ENCODE data around the gene ANKS1B. TPM values are rescaled to one million over a fixed set of nuclear protein-coding genes. Genes with fewer than 3 reads are reported as not detected.

The ANKS1B gene
- total RNA-seq, 1 experiment from 2014 or later = 0.54 TPM

DNA sequence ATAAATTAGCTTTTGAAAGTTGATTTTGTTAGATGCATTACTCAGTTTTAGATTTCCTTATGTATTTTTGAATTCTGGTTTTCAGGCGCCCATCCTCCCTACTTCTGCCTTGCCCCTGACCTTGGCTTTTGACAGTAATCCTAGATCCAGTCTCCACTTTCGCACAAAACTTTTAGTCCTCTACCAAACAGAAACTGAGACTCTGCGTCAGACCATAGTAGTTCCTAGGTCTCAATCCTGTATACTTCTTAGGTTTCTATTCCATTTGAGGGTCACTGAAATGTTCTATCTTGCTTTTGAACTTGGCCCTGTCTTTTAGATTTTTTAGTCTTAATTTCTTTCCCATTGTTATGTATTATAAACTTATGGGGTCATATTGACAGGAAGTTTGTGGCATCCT is 645.1 kb downstream of the ANKS1B start:
- Histone ChIP-seq H4K20me1 (ENCODE audit: insufficient read depth) (no peaks in the 10 kb centered on the region), H3K9me3 (ENCODE audit: control insufficient read depth in 1 of 2, insufficient read depth in 1 of 2, low read depth in 1 of 2, low read length in 2 of 2) (no peaks in the 10 kb centered on the region), H2AFZ (ENCODE audit: low read depth, low read length, poor library complexity, severe bottlenecking) (no peak overlapping the region), H3K27ac (ENCODE audit: low read depth, low read length) (no peak overlapping the region), H3K79me2 (ENCODE audit: insufficient read depth, low read length) (no peaks in the 10 kb centered on the region), H3K4me1 (ENCODE audit: control insufficient read depth in 1 of 2, insufficient read depth in 2 of 2, low read length in 2 of 2) (no peaks in the 10 kb centered on the region), H3K4me2 (ENCODE audit: low read length) (no peak overlapping the region), H3K4me3 (replicated peaks in 1 of 2; ENCODE audit: low read depth in 1 of 2, low read length in 2 of 2) (no peak overlapping the region), H3K9me2 (ENCODE audit: insufficient read depth) (no peaks in the 10 kb centered on the region), H3K27me3 (ENCODE audit: insufficient read depth, low read length) (no peaks in the 10 kb centered on the region), H3K36me3 (ENCODE audit: control insufficient read depth in 1 of 2, insufficient read depth in 2 of 2, low read length in 2 of 2) (no peaks in the 10 kb centered on the region), H3K9ac (ENCODE audit: low read length) (no peak overlapping the region)
- CTCF ChIA-PET = no interaction called here
- TF ChIP-seq CEBPB (IDR thresholded peaks at IDR 0.05; ENCODE audit: low read depth) = no peak
- DNase-seq (ENCODE audit: low read depth, low spot score) (no peak), ATAC-seq (no peak)
- RAD21 ChIA-PET (ENCODE audit: low non-redundant PET in 1 of 2, low total read pairs in 2 of 2, uncharacterized antibody in 2 of 2, unreplicated experiment in 2 of 2) = no interaction called here
- BruUV-seq (replicated peaks) = no TSS peak
- POLR2A ChIA-PET = no interaction called here
- intact Hi-C loops (cut with micrococcal nuclease) = no loop called here

DNA sequence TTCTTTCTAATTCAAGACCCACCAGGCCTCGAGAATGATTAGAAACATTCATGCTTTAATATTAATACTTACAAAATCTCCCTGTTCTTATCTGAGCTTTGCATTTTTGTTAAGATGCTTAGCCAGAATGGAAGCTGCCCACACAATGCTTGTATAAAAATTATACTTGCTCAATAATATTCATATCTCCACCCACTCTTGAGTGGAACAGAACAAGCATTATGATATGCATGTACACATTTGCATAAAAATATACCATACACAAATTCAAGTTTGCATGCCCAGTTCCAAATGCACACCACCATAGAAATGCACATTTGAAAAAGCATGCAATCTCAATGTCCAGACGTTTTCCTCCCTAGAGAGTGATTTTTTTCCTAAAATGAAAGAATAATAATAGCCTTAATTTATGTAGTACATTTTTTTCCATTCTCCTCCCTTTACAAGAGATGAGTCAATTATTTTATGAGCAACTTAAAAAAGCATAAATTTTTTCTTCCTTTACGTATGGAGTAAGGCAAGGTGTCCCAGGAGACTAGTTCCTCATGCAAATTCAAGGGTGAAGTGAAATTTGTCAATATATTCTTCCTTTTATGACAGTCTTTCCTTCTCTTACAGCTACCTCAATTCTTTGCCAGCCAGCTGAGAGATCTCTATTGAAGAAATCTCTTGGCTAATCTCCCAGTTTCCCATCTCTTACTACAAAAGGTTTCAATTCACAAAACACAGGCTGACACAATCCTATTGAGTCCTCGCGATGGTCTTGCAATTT is 650.3 kb downstream of the ANKS1B start:
- H3K79me2 ChIP-seq (ENCODE audit: insufficient read depth, low read length) = no peaks in the 10 kb centered on the region
- ATAC-seq (no peak), DNase-seq (ENCODE audit: low read depth, low spot score) (no peak)
- H3K4me1 ChIP-seq (ENCODE audit: control insufficient read depth in 1 of 2, insufficient read depth in 2 of 2, low read length in 2 of 2) = no peaks in the 10 kb centered on the region
- H3K27me3 ChIP-seq (ENCODE audit: insufficient read depth, low read length) = peaks cover 8% of the 10 kb centered on the region; the same call in 1 of the 2 replicates
- no peak overlapping the region for H3K4me3 ChIP-seq (replicated peaks in 1 of 2; ENCODE audit: low read depth in 1 of 2, low read length in 2 of 2)
- intact Hi-C loops (cut with micrococcal nuclease) = no loop called here
- RAD21 ChIA-PET (ENCODE audit: low non-redundant PET in 1 of 2, low total read pairs in 2 of 2, uncharacterized antibody in 2 of 2, unreplicated experiment in 2 of 2) = no interaction called here
- H4K20me1 ChIP-seq (ENCODE audit: insufficient read depth) = no peaks in the 10 kb centered on the region
- no peak overlapping the region for H3K27ac ChIP-seq (ENCODE audit: low read depth, low read length)
- no peak for TF ChIP-seq CTCF (IDR thresholded peaks at IDR 0.05 in 2 of 3, conservative IDR thresholded peaks at IDR 0.05 in 1 of 3; ENCODE audit: borderline replicate concordance in 1 of 3, insufficient read depth in 1 of 3, low read depth in 2 of 3, low read length in 2 of 3)
- TF ChIP-seq, protein P1, sequence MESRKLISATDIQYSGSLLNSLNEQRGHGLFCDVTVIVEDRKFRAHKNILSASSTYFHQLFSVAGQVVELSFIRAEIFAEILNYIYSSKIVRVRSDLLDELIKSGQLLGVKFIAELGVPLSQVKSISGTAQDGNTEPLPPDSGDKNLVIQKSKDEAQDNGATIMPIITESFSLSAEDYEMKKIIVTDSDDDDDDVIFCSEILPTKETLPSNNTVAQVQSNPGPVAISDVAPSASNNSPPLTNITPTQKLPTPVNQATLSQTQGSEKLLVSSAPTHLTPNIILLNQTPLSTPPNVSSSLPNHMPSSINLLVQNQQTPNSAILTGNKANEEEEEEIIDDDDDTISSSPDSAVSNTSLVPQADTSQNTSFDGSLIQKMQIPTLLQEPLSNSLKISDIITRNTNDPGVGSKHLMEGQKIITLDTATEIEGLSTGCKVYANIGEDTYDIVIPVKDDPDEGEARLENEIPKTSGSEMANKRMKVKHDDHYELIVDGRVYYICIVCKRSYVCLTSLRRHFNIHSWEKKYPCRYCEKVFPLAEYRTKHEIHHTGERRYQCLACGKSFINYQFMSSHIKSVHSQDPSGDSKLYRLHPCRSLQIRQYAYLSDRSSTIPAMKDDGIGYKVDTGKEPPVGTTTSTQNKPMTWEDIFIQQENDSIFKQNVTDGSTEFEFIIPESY (IDR thresholded peaks at IDR 0.05; ENCODE audit: extremely low read depth, insufficient replicate concordance, low read length) = no peak
- TF ChIP-seq ZNF274 (IDR thresholded peaks at IDR 0.05; ENCODE audit: low read depth, low read length) = no peak
- no peak for TF ChIP-seq FOSL1 (IDR thresholded peaks at IDR 0.05; ENCODE audit: low read depth)
- TF ChIP-seq POLR2A (IDR thresholded peaks at IDR 0.05; ENCODE audit: borderline replicate concordance, extremely low read depth, insufficient read depth, insufficient read length) = no peak
- no peak for TF ChIP-seq POLR2AphosphoS5 (IDR thresholded peaks at IDR 0.05; ENCODE audit: low read depth, low read length)
- no peak for TF ChIP-seq ELF1 (IDR thresholded peaks at IDR 0.05; ENCODE audit: borderline replicate concordance, low read depth)
- TF ChIP-seq EZH2phosphoT487 (IDR thresholded peaks at IDR 0.05; ENCODE audit: borderline replicate concordance) = no peak
- no peak for TF ChIP-seq JUND (IDR thresholded peaks at IDR 0.05)
- no TSS peak for BruUV-seq (replicated peaks)
- no peaks in the 10 kb centered on the region for H3K36me3 ChIP-seq (ENCODE audit: control insufficient read depth in 1 of 2, insufficient read depth in 2 of 2, low read length in 2 of 2)
- H2AFZ ChIP-seq (ENCODE audit: low read depth, low read length, poor library complexity, severe bottlenecking) = no peak overlapping the region
- H3K9me2 ChIP-seq (ENCODE audit: insufficient read depth) = no peaks in the 10 kb centered on the region
- POLR2A ChIA-PET = no interaction called here
- CTCF ChIA-PET = no interaction called here
- H3K9ac ChIP-seq (ENCODE audit: low read length) = no peak overlapping the region
- H3K4me2 ChIP-seq (ENCODE audit: low read length) = no peak overlapping the region
- no peaks in the 10 kb centered on the region for H3K9me3 ChIP-seq (ENCODE audit: control insufficient read depth in 1 of 2, insufficient read depth in 1 of 2, low read depth in 1 of 2, low read length in 2 of 2)

Data from HCT116 (cell line).